ENCODE results near the gene ZFPM1. TPM values are rescaled to one million over a fixed set of nuclear protein-coding genes. Genes with fewer than 3 reads are reported as not detected.

The ZFPM1 gene
- polyA plus RNA-seq, 1 experiment, result 0.22 TPM

- CTCF ChIA-PET, result no interaction called here
- POLR2A ChIA-PET, result no interaction called here
- no peaks in the 10 kb centered on the region for H3K36me3 ChIP-seq (ENCODE audit: control insufficient read depth, insufficient read depth, low read length)
- DNase-seq (ENCODE audit: low read depth), result no peak
- no peak for TF ChIP-seq CTCF (IDR thresholded peaks at IDR 0.05; ENCODE audit: insufficient read depth, low read depth, low read length)
- no peaks in the 10 kb centered on the region for H3K27me3 ChIP-seq (ENCODE audit: control insufficient read depth, insufficient read depth, low read length)
- no peak overlapping the region for H3K4me3 ChIP-seq (ENCODE audit: low read depth, low read length)
Observed at GRCh38 chr16:88499836-88500251, 46.8 kb downstream of the ZFPM1 start.

- no peak overlapping the region for H3K4me3 ChIP-seq (ENCODE audit: low read depth, low read length)
- H3K27me3 ChIP-seq (ENCODE audit: control insufficient read depth, insufficient read depth, low read length), result no peaks in the 10 kb centered on the region
- ChIA-PET CTCF (no interaction called here), POLR2A (no interaction called here)
- H3K36me3 ChIP-seq (ENCODE audit: control insufficient read depth, insufficient read depth, low read length), result no peaks in the 10 kb centered on the region
- DNase-seq (ENCODE audit: low read depth), result no peak
- TF ChIP-seq CTCF (IDR thresholded peaks at IDR 0.05; ENCODE audit: insufficient read depth, low read depth, low read length), result no peak
Observed at GRCh38 chr16:88500255-88500661, 47.2 kb downstream of the ZFPM1 start.

- Histone ChIP-seq H3K27me3 (ENCODE audit: control insufficient read depth, insufficient read depth, low read length) (no peaks in the 10 kb centered on the region), H3K36me3 (ENCODE audit: control insufficient read depth, insufficient read depth, low read length) (no peaks in the 10 kb centered on the region), H3K4me3 (ENCODE audit: low read depth, low read length) (no peak overlapping the region)
- no peak for DNase-seq (ENCODE audit: low read depth)
- CTCF ChIA-PET, result interaction anchor here (0.6 kb wide), 1 partner anchor 11 kb away, joined by 3 read pairs; no protein-coding TSS in a partner anchor
- POLR2A ChIA-PET, result no interaction called here
- TF ChIP-seq CTCF (IDR thresholded peaks at IDR 0.05; ENCODE audit: insufficient read depth, low read depth, low read length), result no peak
Observed at GRCh38 chr16:88502371-88502770, 49.3 kb downstream of the ZFPM1 start.

GRCh38 chr16:88502776-88503280 is 49.7 kb downstream of the ZFPM1 start:
- Histone ChIP-seq H3K36me3 (ENCODE audit: control insufficient read depth, insufficient read depth, low read length) (no peaks in the 10 kb centered on the region), H3K4me3 (ENCODE audit: low read depth, low read length) (no peak overlapping the region), H3K27me3 (ENCODE audit: control insufficient read depth, insufficient read depth, low read length) (no peaks in the 10 kb centered on the region)
- TF ChIP-seq CTCF (IDR thresholded peaks at IDR 0.05; ENCODE audit: insufficient read depth, low read depth, low read length), result no peak
- ChIA-PET CTCF (no interaction called here), POLR2A (no interaction called here)
- DNase-seq (ENCODE audit: low read depth), result no peak

GRCh38 chr16:88503374-88503770 is 50.3 kb downstream of the ZFPM1 start:
- no peak overlapping the region for H3K4me3 ChIP-seq (ENCODE audit: low read depth, low read length)
- POLR2A ChIA-PET, result no interaction called here
- no peak for DNase-seq (ENCODE audit: low read depth)
- no peaks in the 10 kb centered on the region for H3K27me3 ChIP-seq (ENCODE audit: control insufficient read depth, insufficient read depth, low read length)
- H3K36me3 ChIP-seq (ENCODE audit: control insufficient read depth, insufficient read depth, low read length), result no peaks in the 10 kb centered on the region
- TF ChIP-seq CTCF (IDR thresholded peaks at IDR 0.05; ENCODE audit: insufficient read depth, low read depth, low read length), result no peak
- CTCF ChIA-PET, result no interaction called here
